Muscle layer of duodenum (tissue), 2 donors: Measurements from ENCODE around the gene SH3BGR.

Experiments used
- H3K27ac ChIP-seq: one replicate; pipeline ENCODE4 v1.7.0; 2013; ENCODE audit warnings: mild to moderate bottlenecking, low read length
- H3K27me3 ChIP-seq: one replicate; pipeline ENCODE4 v1.7.0; 2013; ENCODE audit warnings: low read depth, mild to moderate bottlenecking, control low read depth, low read length
- H3K36me3 ChIP-seq, 2 donors: one replicate each; pipeline ENCODE4 v1.7.0; 2013; ENCODE audit warnings: low read length in 2 of 2, control low read depth in 1 of 2, mild to moderate bottlenecking in 1 of 2; ENCODE audit not compliant: insufficient read depth in 2 of 2, control insufficient read depth in 1 of 2
- H3K4me1 ChIP-seq, 2 donors: one replicate each; pipeline ENCODE4 v1.7.0; 2013; ENCODE audit warnings: low read length in 2 of 2, mild to moderate bottlenecking in 2 of 2, control low read depth in 1 of 2, moderate library complexity in 1 of 2; ENCODE audit not compliant: insufficient read depth in 2 of 2, control insufficient read depth in 1 of 2
- H3K4me3 ChIP-seq, 2 donors: one replicate each; pipeline ENCODE4 v1.7.0; 2013; ENCODE audit warnings: low read length in 2 of 2, low read depth in 1 of 2, mild to moderate bottlenecking in 1 of 2
- H3K9me3 ChIP-seq, 2 donors: one replicate each; pipeline ENCODE4 v1.7.0; 2013; ENCODE audit warnings: low read length in 2 of 2, control low read depth in 1 of 2, mild to moderate bottlenecking in 1 of 2; ENCODE audit not compliant: control insufficient read depth in 1 of 2
- donor health status: healthy.

Gene SH3BGR

DNA sequence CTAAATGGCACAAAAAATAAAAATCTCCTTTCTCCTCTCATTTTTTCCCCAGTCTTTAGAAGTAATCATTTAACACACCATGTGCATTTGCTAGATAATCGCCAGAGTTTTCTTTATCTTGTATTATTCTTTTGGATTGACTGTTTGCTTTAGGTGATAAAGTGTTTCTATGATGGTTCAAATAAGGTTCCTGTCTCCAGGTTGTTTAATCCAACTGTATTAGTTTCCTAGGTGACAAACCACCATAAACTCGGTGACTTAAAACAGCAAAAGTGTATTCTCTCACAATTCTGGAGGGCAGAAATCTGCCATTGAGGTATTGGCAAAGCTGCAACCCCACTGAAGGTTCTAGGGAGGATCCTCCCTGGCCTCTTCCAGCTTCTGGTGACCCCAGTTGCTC, 109.4 kb downstream of the SH3BGR start:
- Histone ChIP-seq H3K4me1 (peaks cover 0 to 7% of the 10 kb centered on the region in 2 donors), H3K4me3 (no peak overlapping the region), H3K9me3 (no peaks in the 10 kb centered on the region), H3K36me3 (no peaks in the 10 kb centered on the region), H3K27ac (no peak overlapping the region), H3K27me3 (no peaks in the 10 kb centered on the region)

DNA sequence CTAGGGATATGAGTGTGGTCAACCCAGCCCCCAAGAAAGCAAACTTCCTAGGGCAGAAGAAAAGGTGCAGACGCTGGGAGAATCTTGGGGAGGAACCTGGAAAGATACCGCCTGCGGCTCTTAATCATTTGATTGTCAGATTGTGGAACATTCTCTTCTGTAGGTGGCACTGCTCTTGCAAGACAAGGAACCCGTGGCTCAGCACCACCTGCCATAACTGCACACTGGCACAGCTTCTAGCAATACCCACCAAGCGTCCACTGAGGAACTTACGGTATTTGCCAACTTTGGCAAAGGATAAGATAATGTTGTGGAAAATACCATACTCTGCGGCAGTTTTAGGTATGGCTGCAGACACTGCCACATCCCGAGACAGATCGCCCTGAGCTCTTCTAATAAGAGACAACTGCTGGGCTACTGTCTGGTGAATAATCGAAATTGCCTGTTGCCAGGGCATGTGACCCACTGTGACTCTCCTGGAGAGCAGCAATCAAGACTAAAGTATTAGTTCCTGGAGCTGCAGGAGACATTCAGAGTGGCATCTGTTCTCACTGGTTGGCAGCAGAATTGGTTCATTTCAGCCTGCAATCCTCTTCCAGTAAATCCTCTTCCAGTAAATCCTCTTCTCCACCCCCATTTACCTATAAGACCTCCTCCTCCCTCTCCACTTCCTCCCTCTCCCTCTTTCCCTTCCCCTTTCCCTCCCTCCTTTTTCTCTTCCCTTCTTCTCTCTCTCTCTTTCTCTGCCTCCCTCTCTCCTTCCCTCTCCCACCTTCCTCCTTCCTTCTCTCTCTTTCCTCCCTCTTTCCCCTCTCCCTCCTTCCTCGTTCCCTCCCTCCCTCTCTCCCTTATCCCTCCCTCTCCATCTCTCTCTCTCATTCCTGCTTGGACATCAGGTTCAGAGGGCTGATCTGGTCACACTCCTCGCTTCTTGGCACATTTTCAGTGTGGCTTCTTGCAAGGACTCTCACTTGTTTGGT, 111.3 kb downstream of the SH3BGR start:
- no peaks in the 10 kb centered on the region for H3K27me3 ChIP-seq
- H3K4me1 ChIP-seq: peaks cover 0 to 7% of the 10 kb centered on the region in 2 donors
- no peaks in the 10 kb centered on the region for H3K9me3 ChIP-seq
- H3K36me3 ChIP-seq: no peaks in the 10 kb centered on the region
- H3K4me3 ChIP-seq: no peak overlapping the region
- no peak overlapping the region for H3K27ac ChIP-seq

DNA sequence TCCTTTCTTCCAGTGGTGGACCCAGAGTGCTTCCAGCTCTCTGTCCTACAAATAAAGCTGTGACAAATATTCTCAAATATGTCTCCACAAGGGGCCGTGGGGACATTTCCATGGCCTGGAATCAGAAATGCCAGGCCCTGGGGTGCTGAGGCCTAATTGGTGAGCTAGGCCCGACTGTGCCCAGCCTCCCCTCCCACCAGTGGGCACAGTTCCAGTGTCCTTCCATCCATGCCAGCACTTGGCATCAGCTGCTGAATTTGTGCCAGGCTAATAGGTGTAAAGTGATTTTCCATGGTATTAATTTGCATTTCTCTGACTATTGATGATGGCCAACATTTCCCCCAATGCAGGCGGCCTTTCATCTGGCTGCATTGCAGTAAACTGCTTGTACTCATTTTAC, 112.4 kb downstream of the SH3BGR start:
- H3K27ac ChIP-seq: no peak overlapping the region
- H3K9me3 ChIP-seq: no peaks in the 10 kb centered on the region
- no peaks in the 10 kb centered on the region for H3K36me3 ChIP-seq
- peaks cover 0 to 7% of the 10 kb centered on the region in 2 donors for H3K4me1 ChIP-seq
- no peaks in the 10 kb centered on the region for H3K27me3 ChIP-seq
- no peak overlapping the region for H3K4me3 ChIP-seq
